H4 (cell line): ENCODE measurements around the gene KCNQ1. TPM values are rescaled to one million over a fixed set of nuclear protein-coding genes. Genes with fewer than 3 reads are reported as not detected.

Experiments
- DNase-seq: peaks from one replicate; pipeline ENCODE4 v3.0.0-alpha.2; 2015; ENCODE audit warnings: low spot score
- total RNA-seq: library from RNA; depleted of rRNA; stranded (reverse); fragments of >200 nt; shearing (Covaris generic); gene quantifications from 2 replicates; pipeline ENCODE4 v1.2.3, GENCODE V29; 2014

Gene KCNQ1
- total RNA-seq, 1 experiment from 2014 or later = 0.04 TPM

GRCh38 chr11:2681408-2682145 is 236.8 kb downstream of the KCNQ1 start:
- DNase-seq = no peak

DNA sequence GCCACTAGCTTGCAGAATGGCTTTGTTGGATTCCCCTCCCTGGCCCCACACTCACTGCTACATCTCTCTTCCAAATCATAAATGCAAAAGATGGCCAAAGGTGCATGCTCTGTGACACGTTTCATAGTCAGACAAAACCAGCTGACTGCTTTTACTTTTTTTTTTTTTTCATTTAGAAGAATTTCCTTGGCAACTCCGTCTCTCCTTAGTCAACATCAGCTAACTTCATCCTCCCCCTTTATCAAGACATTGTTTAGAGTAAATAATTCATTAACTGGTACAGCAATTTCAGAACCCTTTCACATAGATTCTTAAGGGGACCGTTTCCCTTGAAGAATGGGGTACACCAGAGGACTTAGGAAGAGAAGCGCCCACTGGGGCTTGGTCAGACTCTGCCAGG is 239.0 kb downstream of the KCNQ1 start:
- no peak for DNase-seq

GRCh38 chr11:2684581-2684980 is 239.8 kb downstream of the KCNQ1 start:
- DNase-seq = no peak

GRCh38 chr11:2685051-2685450 is 240.2 kb downstream of the KCNQ1 start:
- no peak for DNase-seq

- DNase-seq = no peak
Measured at GRCh38 chr11:2685566-2686359, 241.0 kb downstream of the KCNQ1 start.

- DNase-seq = no peak
Measured at GRCh38 chr11:2686360-2687222, 241.8 kb downstream of the KCNQ1 start.

GRCh38 chr11:2687223-2687530 is 242.4 kb downstream of the KCNQ1 start:
- DNase-seq = no peak

- DNase-seq = no peak
Measured at GRCh38 chr11:2687782-2688191, 243.0 kb downstream of the KCNQ1 start.

GRCh38 chr11:2688381-2689231 is 243.8 kb downstream of the KCNQ1 start:
- DNase-seq = no peak

DNA sequence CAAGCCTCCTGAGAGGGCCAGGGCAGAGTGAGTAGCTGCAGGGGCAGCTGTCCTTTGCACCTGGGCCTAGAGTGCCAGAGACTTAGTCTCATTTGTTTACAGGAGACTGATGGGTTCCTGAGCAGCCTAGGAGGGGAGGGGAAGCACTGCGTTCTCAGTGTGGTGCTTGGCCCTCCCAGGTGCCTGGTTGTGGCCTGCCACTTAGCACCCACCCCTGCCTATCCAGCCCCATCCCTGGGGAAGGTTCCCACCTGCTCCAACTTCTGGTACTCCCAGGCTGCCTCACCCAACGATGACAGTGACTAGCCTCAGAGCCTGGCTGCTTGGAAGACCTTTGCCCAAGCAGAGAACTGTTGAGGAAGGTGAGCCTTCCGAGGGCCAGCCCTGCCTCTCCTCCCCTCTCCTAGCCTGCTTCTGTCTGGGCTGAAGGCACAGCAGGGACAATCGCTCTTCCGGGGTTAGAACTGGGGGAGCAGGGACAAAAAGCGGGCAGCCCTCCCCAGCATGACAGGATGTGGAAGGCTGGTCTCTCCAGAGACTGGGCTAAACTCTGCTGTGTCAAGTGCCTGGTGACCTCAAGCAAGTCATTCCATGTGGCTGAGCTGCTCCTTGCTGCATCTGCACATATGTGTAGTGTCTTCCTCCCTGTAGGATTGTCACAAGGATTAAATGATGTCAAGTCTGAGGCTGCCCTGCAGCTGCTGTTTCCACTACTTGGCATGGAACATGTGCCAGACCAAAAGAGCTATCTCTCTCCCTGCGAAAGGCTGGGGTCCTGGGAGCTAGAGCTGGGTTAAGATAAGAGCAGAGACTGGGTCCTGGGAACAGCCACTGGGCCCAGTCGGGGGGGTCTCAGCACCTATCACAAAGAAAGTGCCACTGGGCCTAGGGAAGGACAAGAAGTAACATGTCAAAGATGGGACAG is 245.1 kb downstream of the KCNQ1 start:
- no peak for DNase-seq

GRCh38 chr11:2690596-2691354 is 246.0 kb downstream of the KCNQ1 start:
- no peak for DNase-seq

- no peak for DNase-seq
Measured at GRCh38 chr11:2691355-2691761, 246.6 kb downstream of the KCNQ1 start.

DNA sequence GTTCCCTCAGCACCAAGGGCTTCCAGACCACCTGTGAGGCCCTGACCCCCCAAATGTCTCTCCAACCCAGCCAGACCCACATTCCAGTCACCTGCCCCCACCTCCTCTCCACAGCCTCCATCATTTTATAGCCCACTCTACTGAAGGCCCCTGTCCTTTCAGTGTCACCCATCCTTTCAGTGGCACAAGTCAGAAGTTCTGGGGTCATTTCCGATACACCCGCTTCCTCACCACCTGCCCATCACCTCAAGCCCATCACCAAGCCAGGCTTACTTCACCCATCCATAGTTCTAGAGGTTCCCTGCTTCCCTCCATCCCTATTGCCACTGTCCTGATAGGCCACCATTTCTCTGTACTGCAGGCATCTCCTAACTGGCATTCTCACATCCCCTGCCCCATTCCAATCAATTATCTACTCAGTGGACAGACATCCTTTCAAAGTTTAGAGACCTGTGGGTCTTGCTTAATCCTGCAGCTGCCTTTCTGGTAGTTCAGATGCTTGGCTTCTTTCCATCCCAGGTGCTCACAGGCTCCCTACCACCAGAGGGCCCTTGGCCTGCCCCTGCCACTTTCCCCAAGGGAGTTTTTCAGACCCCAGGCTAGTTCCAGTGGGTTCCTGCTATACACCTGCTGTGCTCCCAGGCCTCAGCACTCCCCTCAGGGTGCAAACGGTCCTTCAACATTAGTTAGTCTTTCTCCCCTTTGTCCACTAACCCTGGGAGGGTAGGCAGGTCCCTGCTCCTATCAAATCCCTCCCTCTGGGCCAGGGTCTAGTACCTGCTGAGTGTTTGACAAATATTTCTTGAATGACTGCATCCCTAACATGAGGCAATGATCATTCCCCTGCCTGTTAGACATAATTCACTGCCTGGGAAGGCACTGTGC is 247.4 kb downstream of the KCNQ1 start:
- no peak for DNase-seq

DNA sequence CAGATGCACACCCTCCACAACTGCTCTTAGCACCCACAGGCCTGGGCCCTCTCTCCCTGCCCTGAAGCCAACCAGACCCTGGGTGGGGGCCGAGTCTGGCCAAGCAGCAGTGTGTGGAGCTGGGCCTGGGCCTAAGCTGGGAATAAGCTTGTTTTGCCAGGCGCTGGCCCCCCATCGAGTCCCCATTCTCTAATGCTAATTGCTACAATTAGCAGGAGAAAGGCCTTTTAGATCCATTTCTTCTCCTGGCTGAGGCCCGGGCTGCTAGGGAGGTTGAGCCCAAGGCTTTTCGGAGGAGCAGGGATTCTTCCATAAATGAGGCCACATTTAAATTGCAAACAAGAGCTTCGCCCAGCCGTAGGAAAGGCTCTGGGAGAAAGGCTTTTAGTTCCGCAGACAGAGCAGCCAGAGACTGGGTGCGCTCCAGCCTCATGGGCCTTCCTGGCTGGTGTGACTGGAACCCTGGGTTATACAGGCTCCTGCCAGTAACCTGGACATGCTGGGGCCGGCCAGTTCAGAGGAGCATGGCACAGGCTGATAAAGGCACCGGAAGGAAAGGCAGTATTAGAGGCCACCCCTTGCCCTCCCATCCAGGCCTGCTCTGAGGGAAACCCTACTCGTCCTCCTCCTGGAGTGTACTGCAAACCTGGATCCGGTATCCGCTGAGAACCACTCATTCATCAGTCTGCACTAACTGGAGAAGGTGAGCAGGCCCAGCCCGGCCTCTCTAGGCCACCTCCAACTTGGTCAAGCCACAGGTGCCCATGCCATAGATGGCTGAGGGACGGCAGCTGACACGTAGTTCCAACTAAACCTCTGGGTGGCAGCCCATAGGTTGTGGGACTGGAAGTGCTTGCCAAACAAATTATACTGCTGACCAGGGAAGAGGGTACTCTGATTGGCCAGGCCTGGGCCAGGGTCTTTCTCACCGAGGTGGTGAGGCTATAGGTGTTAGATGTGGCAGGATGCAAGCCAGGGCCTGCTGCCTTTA is 248.8 kb downstream of the KCNQ1 start:
- no peak for DNase-seq

DNA sequence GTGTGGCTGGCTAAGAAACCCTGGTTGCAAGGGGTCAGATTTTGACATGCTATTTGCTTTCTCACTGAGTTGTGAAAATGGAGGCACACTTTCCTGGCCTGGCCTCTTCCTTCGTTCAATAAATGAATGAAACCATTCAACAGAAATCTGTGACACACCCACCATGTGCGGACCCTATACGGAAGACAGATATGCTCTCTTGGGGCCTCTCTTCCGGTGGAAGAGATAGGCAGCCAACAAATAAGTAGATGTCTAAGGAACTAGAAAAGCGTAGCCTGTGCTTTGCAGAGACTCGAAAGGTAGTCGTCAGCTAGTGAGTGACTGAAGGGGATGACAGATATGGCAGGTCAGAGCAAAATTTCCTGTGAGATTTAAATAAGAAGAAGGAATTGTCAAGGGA is 249.7 kb downstream of the KCNQ1 start:
- DNase-seq = no peak

GRCh38 chr11:2694995-2695939 is 250.5 kb downstream of the KCNQ1 start:
- DNase-seq = no peak
